C4-2B (cell line): ENCODE data around the gene MCM9.

Experiments used
- CTCF ChIP-seq: fragments of 450-650 bp; conservative IDR thresholded peaks from 2 replicates; pipeline ENCODE4 v1.5.1; 2017; ENCODE audit warnings: mild to moderate bottlenecking
- ZFX ChIP-seq: fragments of 450-650 bp; IDR thresholded peaks from 2 replicates; pipeline ENCODE4 v1.6.1; 2017

GRCh38 chr6:118770835-118771234, 164.1 kb downstream of the MCM9 start:
- TF ChIP-seq CTCF (no peak), ZFX (no peak)
